Right atrium auricular region (tissue), 2 donors: Measurements from ENCODE around the gene CTDP1. TPM values are rescaled to one million over a fixed set of nuclear protein-coding genes. Genes with fewer than 3 reads are reported as not detected.

Source experiments
- DNase-seq: peaks from one replicate; pipeline ENCODE4 v3.0.0-alpha.2; 2019; ENCODE audit warnings: low spot score
- H3K27ac ChIP-seq, 2 donors: fragments of 200-600 bp; sonication (generic); 1 replicate in 1 of 2; 2 replicates in 1 of 2; pipeline ENCODE4 v1.5.1; 2016 to 2019
- H3K27me3 ChIP-seq, 2 donors: fragments of 200-600 bp; sonication (generic); one replicate each; pipeline versions ENCODE4 v1.5.1 to v1.6.0; 2017 to 2019
- H3K36me3 ChIP-seq: fragments of 200-600 bp; sonication (generic); one replicate; pipeline ENCODE4 v1.5.1; 2016
- H3K4me1 ChIP-seq, 2 donors: fragments of 200-600 bp; sonication (generic); one replicate each; pipeline versions ENCODE4 v1.5.1 to v1.6.0; 2017 to 2019
- H3K4me3 ChIP-seq, 2 donors: fragments of 200-600 bp; sonication (generic); 1 replicate in 1 of 2; 2 replicates in 1 of 2; pipeline ENCODE4 v1.5.1; 2017 to 2019; ENCODE audit warnings: mild to moderate bottlenecking in 1 of 2, moderate library complexity in 1 of 2
- H3K9me3 ChIP-seq, 2 donors: fragments of 200-600 bp; sonication (generic); one replicate each; pipeline ENCODE4 v1.5.1; 2019
- CTCF ChIP-seq, 2 donors: fragments of 200-600 bp; sonication (generic); IDR thresholded peaks; one replicate each; pipeline ENCODE4 v1.5.1; 2019; ENCODE audit warnings: antibody characterized with exemption in 2 of 2
- total RNA-seq, 2 donors: library from RNA; depleted of rRNA; stranded (reverse); fragments of >200 nt; gene quantifications; one replicate each; pipeline ENCODE4 v1.1.0, GENCODE V29; 2016

The CTDP1 gene
- total RNA-seq, 2 donors from 2014 or later, result 6.3 to 9.2 TPM

DNA sequence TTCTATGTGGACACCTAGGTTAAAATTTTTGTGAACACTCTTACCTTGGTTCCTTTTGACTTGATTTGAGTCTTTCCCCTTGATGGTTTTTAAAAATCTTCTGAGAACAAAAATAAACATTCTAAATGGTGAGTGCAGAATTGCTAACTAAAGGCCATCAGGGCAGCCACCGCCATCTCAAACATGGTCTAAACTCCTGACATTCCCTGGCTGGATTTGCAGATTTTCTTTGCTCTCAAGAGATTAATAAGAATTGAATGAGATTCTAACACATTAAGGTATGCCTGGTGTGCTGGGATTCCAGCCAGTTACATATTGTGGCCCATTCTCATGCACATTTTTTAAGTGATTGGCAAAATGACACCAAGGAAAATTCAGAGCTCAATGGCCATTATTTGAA, 17.2 kb upstream of the CTDP1 start:
- Histone ChIP-seq H3K27me3 (peaks cover 0 to 4% of the 10 kb centered on the region in 2 donors), H3K4me3 (no peak overlapping the region), H3K27ac (no peak overlapping the region), H3K36me3 (no peaks in the 10 kb centered on the region), H3K9me3 (no peaks in the 10 kb centered on the region), H3K4me1 (no peaks in the 10 kb centered on the region)
- DNase-seq, result no peak
- TF ChIP-seq CTCF (IDR thresholded peaks at IDR 0.05), result no peak

DNA sequence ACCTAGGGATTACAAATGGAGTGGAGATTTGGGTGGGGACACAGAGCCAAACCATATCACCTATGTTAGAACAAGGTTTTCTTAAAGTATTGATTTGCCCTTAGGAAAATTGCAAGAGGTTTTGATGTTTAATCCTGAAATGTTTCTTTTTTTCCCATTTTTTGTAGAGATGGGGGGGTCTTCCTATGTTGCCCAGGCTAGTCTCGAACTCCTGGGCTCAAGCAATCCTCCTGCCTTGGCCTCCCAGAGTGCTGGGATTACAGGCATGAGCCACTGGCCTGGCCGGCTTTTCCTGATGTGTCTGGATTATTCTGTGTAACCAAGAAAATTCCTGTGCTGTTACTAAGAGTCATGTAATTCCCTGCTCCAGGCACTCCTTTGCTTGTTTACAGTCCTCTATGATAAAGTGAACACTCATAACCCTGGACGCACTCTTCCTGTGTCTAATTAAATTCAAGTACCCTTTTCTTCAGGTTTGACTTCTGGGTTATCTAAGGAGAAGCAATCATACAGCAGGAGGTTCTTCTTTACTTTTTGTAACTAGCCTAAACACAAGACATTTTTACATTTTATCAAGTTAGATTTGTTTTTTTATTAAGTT, 15.0 kb upstream of the CTDP1 start:
- no peak for TF ChIP-seq CTCF (IDR thresholded peaks at IDR 0.05)
- peaks cover 0 to 4% of the 10 kb centered on the region in 2 donors for H3K27me3 ChIP-seq
- H3K4me1 ChIP-seq, result no peaks in the 10 kb centered on the region
- no peak for DNase-seq
- no peak overlapping the region for H3K4me3 ChIP-seq
- no peaks in the 10 kb centered on the region for H3K9me3 ChIP-seq
- H3K36me3 ChIP-seq, result no peaks in the 10 kb centered on the region
- no peak overlapping the region for H3K27ac ChIP-seq

GRCh38 chr18:79668203-79668602, 11.4 kb upstream of the CTDP1 start:
- Histone ChIP-seq H3K27me3 (no peaks in the 10 kb centered on the region), H3K4me3 (no peak overlapping the region), H3K4me1 (no peaks in the 10 kb centered on the region), H3K36me3 (no peaks in the 10 kb centered on the region), H3K9me3 (no peaks in the 10 kb centered on the region), H3K27ac (no peak overlapping the region)
- no peak for TF ChIP-seq CTCF (IDR thresholded peaks at IDR 0.05)
- no peak for DNase-seq

DNA sequence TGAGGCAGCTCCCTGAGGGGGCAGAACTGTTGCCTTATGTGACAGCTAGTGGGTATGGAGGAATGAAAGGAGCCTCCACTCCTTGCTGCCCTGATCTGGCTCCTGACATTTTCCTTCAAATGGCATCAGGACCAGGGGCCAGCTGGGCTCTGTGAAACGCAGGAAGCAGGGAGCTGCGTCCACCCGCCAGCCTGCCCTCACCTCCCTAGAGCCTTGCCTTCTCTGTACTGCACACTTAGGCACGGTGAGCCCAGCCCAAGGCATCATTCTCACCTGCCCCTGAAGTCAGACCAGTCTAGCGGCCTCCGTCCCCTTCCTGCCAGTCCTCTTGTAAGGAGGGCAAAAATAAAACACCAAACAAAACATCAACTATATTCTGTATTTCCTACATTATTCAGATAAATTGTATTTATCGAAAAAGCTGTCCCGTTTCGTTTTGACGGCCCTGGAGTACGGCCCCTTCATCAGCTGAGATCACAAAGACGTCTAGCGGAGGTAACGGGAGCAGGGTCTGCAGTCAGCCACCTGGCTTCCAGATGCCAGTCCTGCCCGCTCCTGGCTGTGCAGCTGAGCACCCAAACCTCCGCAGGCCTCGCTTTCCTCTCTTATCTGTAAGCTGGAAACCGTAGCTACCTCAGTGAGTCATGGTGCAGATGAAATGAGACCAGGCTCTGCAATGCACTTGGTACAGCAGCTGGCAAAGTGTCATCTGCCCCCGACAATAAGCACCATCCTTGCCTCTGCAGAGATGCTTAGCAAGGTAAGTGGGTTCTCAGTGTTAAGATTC, 6.9 kb upstream of the CTDP1 start:
- Histone ChIP-seq H3K27ac (no peak overlapping the region), H3K27me3 (no peaks in the 10 kb centered on the region), H3K4me3 (no peak overlapping the region), H3K4me1 (peaks cover 0 to 8% of the 10 kb centered on the region in 2 donors), H3K9me3 (no peaks in the 10 kb centered on the region), H3K36me3 (peaks cover 5% of the 10 kb centered on the region)
- no peak for TF ChIP-seq CTCF (IDR thresholded peaks at IDR 0.05)
- DNase-seq, result no peak

DNA sequence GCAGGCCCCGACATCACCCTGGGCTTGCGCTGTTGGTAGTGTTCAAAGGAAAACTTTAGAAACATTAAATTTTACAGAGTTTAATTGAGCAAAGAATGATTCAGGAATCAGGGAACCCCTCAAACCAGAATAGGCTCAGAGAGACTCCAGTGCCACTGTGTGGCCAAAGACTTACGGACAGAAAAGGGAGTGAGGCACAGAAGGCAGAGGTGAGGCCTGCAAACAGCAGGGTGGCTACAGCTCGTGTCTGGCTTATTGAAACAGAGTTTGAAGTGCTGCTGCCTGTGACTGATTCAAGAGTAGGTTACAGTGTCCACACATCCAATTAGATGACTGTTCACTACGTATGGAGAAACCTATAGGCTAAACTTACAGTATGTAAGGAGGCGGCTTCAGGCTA, 2.4 kb upstream of the CTDP1 start:
- Histone ChIP-seq H3K36me3 (peaks cover 5% of the 10 kb centered on the region), H3K27ac (no peak overlapping the region), H3K4me3 (no peak overlapping the region), H3K27me3 (no peaks in the 10 kb centered on the region), H3K9me3 (no peaks in the 10 kb centered on the region), H3K4me1 (peaks cover 0 to 37% of the 10 kb centered on the region in 2 donors)
- no peak for TF ChIP-seq CTCF (IDR thresholded peaks at IDR 0.05)
- no peak for DNase-seq
